Natural killer cell treated with Interleukin-12 subunit alpha and Interleukin-12 subunit beta and Interleukin-15 and Interleukin-18, amount 100 ng/mL, for 72 hours (primary cell): ENCODE data around the gene VEGFA. TPM values are rescaled to one million over a fixed set of nuclear protein-coding genes. Genes with fewer than 3 reads are reported as not detected.
"Not testable (repeated sequence)": the region's sequence is repeated elsewhere in the genome, so short reads cannot be mapped to it uniquely, and the experiment has no call there.

Experiments used
- ATAC-seq, 2 donors: fragments of 150-1000 bp; cut with Tn5 transposase in 1 of 2; sonication (Bioruptor Pico), chemical (Tn5 transposase) in 1 of 2; 2 replicates each; pipeline ENCODE4 v1.10.0; 2021
- DNase-seq: peaks from one replicate; pipeline ENCODE4 v3.0.0; 2022; ENCODE audit warnings: low spot score
- H3K27ac Mint-ChIP-seq, 2 donors: 1 replicate in 1 of 2; 2 replicates in 1 of 2; pipeline ENCODE4 v1.8.0; 2022; ENCODE audit warnings: mixed read lengths in 2 of 2, mild to moderate bottlenecking in 1 of 2, moderate library complexity in 1 of 2
- H3K27me3 Mint-ChIP-seq, 2 donors: 1 replicate in 1 of 2; 2 replicates in 1 of 2; pipeline ENCODE4 v1.8.0; 2022; ENCODE audit warnings: mixed read lengths in 2 of 2
- H3K36me3 Mint-ChIP-seq: one replicate; pipeline ENCODE4 v1.8.0; 2022; ENCODE audit warnings: mixed read lengths
- H3K4me1 Mint-ChIP-seq, 2 donors: 1 replicate in 1 of 2; 2 replicates in 1 of 2; pipeline ENCODE4 v1.8.0; 2022; ENCODE audit warnings: low read depth in 2 of 2, mixed read lengths in 2 of 2, mild to moderate bottlenecking in 1 of 2
- H3K4me3 Mint-ChIP-seq: one replicate; pipeline ENCODE4 v1.8.0; 2022; ENCODE audit warnings: mixed read lengths
- H3K9me3 Mint-ChIP-seq: 2 replicates; pipeline ENCODE4 v1.8.0; 2022; ENCODE audit warnings: mixed read lengths
- total RNA-seq, 2 donors: library from RNA; stranded (reverse); gene quantifications; one replicate each; pipeline ENCODE4 v1.2.3, GENCODE V29; 2022

Gene VEGFA
- total RNA-seq, 2 donors from 2014 or later: 36.8 to 43.0 TPM

GRCh38 chr6:43807228-43808061 lies 37.4 kb downstream of the VEGFA start:
- peak overlapping the region in 1 of 2 donors; percentile 78 for H3K27ac Mint-ChIP-seq
- no peaks in the 10 kb centered on the region for H3K9me3 Mint-ChIP-seq
- ATAC-seq (peak in 1 of 2 donors; percentile 26), DNase-seq (no peak)
- H3K36me3 Mint-ChIP-seq: no peaks in the 10 kb centered on the region
- H3K4me1 Mint-ChIP-seq: peaks cover 16 to 17% of the 10 kb centered on the region in 2 donors
- peaks cover 0 to 2% of the 10 kb centered on the region in 2 donors for H3K27me3 Mint-ChIP-seq
- no peak overlapping the region for H3K4me3 Mint-ChIP-seq

- H3K4me3 Mint-ChIP-seq: no peak overlapping the region
- H3K4me1 Mint-ChIP-seq: peaks cover 22 to 23% of the 10 kb centered on the region in 2 donors
- no peaks in the 10 kb centered on the region for H3K27me3 Mint-ChIP-seq
- H3K36me3 Mint-ChIP-seq: no peaks in the 10 kb centered on the region
- DNase-seq: no peak
- no peak for ATAC-seq
- peaks cover 2% of the 10 kb centered on the region for H3K9me3 Mint-ChIP-seq
- H3K27ac Mint-ChIP-seq: peak overlapping the region in 1 of 2 donors; percentile 78
Measured at GRCh38 chr6:43808412-43808811, 38.4 kb downstream of the VEGFA start.

DNA sequence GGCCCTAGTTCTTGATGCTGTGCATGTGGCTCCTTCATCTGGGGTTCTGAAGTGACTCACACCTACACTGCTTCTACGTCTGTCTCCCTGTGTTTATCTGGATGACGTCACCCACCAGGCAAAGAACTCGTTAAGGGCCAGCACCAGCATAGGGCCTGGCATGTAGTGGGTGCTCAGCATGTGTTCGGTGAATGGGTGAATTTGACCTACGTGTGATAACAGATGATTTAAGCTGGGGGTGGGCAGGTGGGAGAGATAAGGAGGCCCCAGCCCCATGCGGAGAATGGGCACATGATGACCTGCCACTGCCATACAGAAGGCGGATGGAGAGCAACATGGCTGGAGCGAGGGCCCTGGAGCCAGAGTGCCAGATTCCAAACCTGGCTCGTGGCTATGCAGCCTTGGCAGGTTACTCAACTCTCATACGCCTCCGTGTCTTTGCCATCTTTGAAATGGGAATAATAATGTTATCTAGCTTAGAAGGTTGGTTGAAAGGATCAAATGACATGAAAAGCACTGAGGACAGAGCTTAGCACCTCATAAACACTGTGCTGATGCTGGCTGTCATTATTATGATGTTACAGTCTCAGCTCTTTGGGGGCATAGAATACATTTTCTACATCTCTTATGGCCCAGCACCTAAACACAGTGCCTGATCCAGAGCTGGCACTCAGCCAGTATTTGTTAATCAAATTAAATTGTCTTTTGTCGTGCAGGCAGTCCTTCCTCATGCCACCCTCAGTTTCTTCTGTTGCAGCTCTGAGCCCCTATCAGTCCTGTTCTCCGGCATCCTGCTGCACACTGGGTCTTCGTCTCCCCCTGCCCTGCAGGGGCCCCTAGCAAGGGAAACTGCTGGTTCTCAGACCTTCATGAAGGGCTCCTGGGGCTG lies 39.6 kb downstream of the VEGFA start:
- ATAC-seq (no peak), DNase-seq (no peak)
- no peak overlapping the region for H3K27ac Mint-ChIP-seq
- no peaks in the 10 kb centered on the region for H3K27me3 Mint-ChIP-seq
- no peaks in the 10 kb centered on the region for H3K36me3 Mint-ChIP-seq
- peaks cover 2% of the 10 kb centered on the region for H3K9me3 Mint-ChIP-seq
- H3K4me1 Mint-ChIP-seq: peaks cover 33 to 35% of the 10 kb centered on the region in 2 donors
- no peak overlapping the region for H3K4me3 Mint-ChIP-seq

- Mint-ChIP-seq H3K27ac (peak overlapping the region; percentile 3 to 44), H3K9me3 (peaks cover 2% of the 10 kb centered on the region)
- no peak for ATAC-seq
Measured at GRCh38 chr6:43810965-43811732, 41.1 kb downstream of the VEGFA start.

DNA sequence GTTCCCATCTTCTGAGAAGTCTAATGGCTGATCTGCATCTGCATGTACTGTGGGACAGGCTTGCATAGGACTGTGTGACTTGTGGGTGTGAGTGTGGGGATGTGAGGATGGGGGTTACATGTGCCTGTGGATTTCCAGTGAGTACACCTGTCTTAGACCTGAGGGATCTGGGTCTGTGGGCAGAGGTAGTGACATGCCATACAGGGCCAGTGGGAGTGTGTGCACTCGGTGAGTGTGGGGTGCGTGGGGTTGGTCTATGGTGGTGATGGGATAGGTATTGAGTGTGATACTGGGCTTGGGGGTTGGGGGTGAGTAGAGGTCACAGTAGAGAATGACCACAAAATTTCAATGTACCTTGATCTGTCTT lies 41.7 kb downstream of the VEGFA start:
- DNase-seq (no peak), ATAC-seq (no peak)
- H3K27ac Mint-ChIP-seq: peak overlapping the region; percentile 3 to 44
- peak overlapping the region; percentile 32 for H3K4me3 Mint-ChIP-seq
- H3K9me3 Mint-ChIP-seq: peaks cover 2% of the 10 kb centered on the region
- H3K4me1 Mint-ChIP-seq: peaks cover 44 to 46% of the 10 kb centered on the region in 2 donors
- H3K36me3 Mint-ChIP-seq: no peaks in the 10 kb centered on the region
- H3K27me3 Mint-ChIP-seq: peaks cover 0 to 4% of the 10 kb centered on the region in 2 donors

More at GRCh38 chr6:43810965-43811732, 41.1 kb downstream of the VEGFA start:
- Mint-ChIP-seq H3K4me3 (no peak overlapping the region), H3K27me3 (peaks cover 0 to under 1% of the 10 kb centered on the region in 2 donors), H3K36me3 (no peaks in the 10 kb centered on the region), H3K4me1 (peaks cover 40 to 42% of the 10 kb centered on the region in 2 donors)
- DNase-seq: no peak

DNA sequence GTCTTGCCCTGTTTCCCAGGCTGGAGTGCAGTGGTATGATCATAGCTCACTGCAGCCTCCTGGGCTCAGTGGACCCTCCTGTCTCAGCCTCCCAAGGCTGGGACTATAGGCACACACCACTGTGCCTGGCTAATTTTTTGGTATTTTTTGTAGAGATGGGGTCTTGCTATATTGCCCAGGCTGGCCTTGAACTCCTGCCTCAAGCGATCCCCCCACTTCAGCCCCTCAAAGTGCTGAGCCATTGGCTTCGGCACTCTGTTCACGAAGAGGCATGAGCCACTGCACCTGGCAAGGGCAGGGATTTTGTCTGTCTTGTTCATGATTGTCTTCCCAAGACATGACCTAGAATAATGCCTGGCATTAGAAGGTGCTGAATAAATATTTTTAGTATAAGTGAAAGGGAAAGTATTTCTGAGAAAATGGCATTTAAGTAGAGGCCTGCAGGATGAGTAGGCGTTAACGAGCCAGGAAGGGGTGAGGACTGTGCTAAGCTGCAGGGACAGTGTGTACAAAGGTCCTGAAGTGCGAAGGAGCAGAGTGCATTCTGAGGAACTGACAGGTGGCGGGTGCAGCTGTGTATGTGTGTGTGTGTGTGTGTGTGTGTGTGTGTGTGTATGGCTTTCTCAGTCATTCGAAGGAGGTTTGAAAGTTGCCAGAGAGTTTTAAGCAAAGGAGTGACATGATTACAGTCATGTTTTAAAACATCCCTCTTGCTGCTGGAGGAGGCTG lies 43.0 kb downstream of the VEGFA start:
- Mint-ChIP-seq H3K4me3 (peak overlapping the region; percentile 52), H3K27me3 (peaks cover 0 to 7% of the 10 kb centered on the region in 2 donors), H3K36me3 (no peaks in the 10 kb centered on the region), H3K27ac (peak overlapping the region; percentile 0 to 32), H3K4me1 (peaks cover 43 to 46% of the 10 kb centered on the region in 2 donors), H3K9me3 (peaks cover 2% of the 10 kb centered on the region)
- ATAC-seq (peak; percentile 94 to 95), DNase-seq (peak; percentile 80)

GRCh38 chr6:43814111-43814510 lies 44.1 kb downstream of the VEGFA start:
- no peak for DNase-seq
- peak overlapping the region; percentile 52 for H3K4me3 Mint-ChIP-seq
- no peak overlapping the region for H3K27ac Mint-ChIP-seq
- H3K4me1 Mint-ChIP-seq: peaks cover 41 to 42% of the 10 kb centered on the region in 2 donors
- peaks cover 2% of the 10 kb centered on the region for H3K9me3 Mint-ChIP-seq
- H3K36me3 Mint-ChIP-seq: no peaks in the 10 kb centered on the region
- peaks cover 0 to 7% of the 10 kb centered on the region in 2 donors for H3K27me3 Mint-ChIP-seq
- no peak for ATAC-seq

- H3K27me3 Mint-ChIP-seq: peaks cover 0 to 7% of the 10 kb centered on the region in 2 donors
- H3K9me3 Mint-ChIP-seq: peaks cover 2% of the 10 kb centered on the region
- no peak overlapping the region for H3K27ac Mint-ChIP-seq
- H3K4me3 Mint-ChIP-seq: no peak overlapping the region
- no peak for ATAC-seq
- H3K36me3 Mint-ChIP-seq: no peaks in the 10 kb centered on the region
- H3K4me1 Mint-ChIP-seq: peaks cover 41 to 42% of the 10 kb centered on the region in 2 donors
- DNase-seq: no peak
Measured at GRCh38 chr6:43814865-43815264, 44.9 kb downstream of the VEGFA start.

GRCh38 chr6:43817192-43817591 lies 47.2 kb downstream of the VEGFA start:
- no peaks in the 10 kb centered on the region for H3K36me3 Mint-ChIP-seq
- H3K27ac Mint-ChIP-seq: no peak overlapping the region
- peaks cover 32% of the 10 kb centered on the region in 2 donors for H3K4me1 Mint-ChIP-seq
- H3K27me3 Mint-ChIP-seq: peaks cover 7 to 8% of the 10 kb centered on the region in 2 donors
- peaks cover 2% of the 10 kb centered on the region for H3K9me3 Mint-ChIP-seq
- ATAC-seq (peak in 1 of 2 donors; percentile 35), DNase-seq (no peak)
- no peak overlapping the region for H3K4me3 Mint-ChIP-seq

DNA sequence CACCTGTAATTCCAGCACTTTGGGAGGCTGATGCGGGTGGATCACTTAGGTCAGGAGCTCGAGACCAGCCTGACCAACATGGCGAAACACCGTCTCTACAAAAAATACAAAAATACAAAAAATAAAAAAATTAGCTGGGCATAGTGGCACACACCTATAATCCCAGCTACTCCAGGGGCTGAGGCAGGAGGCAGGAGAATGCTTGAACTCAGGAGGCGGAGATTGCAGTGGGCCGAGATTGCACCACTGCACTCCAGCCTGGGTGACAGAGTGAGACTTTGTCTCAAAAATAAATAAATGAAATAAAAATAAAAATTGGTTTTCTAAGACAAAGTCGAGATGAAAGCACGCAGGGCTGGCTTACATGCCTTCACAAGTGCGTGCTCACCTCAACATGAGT lies 49.0 kb downstream of the VEGFA start:
- peaks cover 18 to 21% of the 10 kb centered on the region in 2 donors for H3K4me1 Mint-ChIP-seq
- not testable (repeated sequence) for H3K4me3 Mint-ChIP-seq, H3K27ac Mint-ChIP-seq, ATAC-seq, H3K9me3 Mint-ChIP-seq, DNase-seq, H3K27me3 Mint-ChIP-seq, H3K36me3 Mint-ChIP-seq

DNA sequence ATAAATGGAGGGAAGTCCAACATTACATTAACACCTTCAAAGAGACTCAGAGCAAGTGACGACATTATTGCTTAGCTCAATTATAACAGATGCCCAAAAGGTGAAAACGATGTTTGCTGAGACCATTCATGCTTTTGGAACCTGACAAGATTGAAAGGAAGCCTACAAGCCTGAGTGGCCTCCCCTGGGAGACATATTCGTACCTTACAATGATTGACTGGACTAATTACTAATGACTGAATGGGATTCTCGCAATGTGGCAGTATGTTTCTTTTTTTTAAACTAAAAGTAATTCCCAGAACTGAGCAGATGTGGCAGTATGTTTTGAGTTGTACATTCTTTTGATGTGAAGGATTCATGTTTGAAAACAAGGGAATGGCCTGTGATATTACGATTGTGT lies 49.9 kb downstream of the VEGFA start:
- Mint-ChIP-seq H3K27ac (no peak overlapping the region), H3K4me3 (no peak overlapping the region), H3K4me1 (peaks cover 14 to 19% of the 10 kb centered on the region in 2 donors), H3K36me3 (no peaks in the 10 kb centered on the region), H3K27me3 (peaks cover 8 to 13% of the 10 kb centered on the region in 2 donors), H3K9me3 (no peaks in the 10 kb centered on the region)
- DNase-seq (no peak), ATAC-seq (no peak)

DNA sequence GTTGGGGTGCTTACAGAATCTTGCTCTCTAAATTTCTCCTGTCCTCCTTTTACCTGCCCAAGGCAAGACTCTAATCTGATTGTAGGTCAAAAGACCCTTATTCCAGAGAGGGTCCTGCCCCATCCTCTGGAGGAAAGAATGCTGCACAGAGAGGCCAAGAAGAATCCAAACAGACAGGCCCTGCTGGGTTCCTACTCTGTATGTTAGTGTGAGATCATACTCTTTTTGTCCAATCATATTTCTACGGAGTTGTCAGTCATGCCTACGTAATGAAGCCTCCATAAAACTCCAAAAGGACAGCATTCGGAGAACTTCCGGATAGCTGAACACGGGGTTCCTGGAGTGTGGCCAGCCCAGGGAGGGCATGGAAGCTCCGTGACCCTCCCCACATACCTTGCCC lies 50.5 kb downstream of the VEGFA start:
- peaks cover 11 to 17% of the 10 kb centered on the region in 2 donors for H3K4me1 Mint-ChIP-seq
- H3K4me3 Mint-ChIP-seq: no peak overlapping the region
- H3K9me3 Mint-ChIP-seq: no peaks in the 10 kb centered on the region
- H3K27me3 Mint-ChIP-seq: peaks cover 8 to 13% of the 10 kb centered on the region in 2 donors
- no peak for DNase-seq
- H3K27ac Mint-ChIP-seq: no peak overlapping the region
- no peaks in the 10 kb centered on the region for H3K36me3 Mint-ChIP-seq
- ATAC-seq: no peak
